Activated T-helper 1 cell treated with anti-CD3 and anti-CD28 coated beads, Interleukin-2, amount 50 U/mL, for 16 hours (primary cell): ENCODE data around the gene PCDH9.

Experiments used
- DNase-seq, 2 donors: peaks; one replicate each; pipeline ENCODE4 v3.0.0-alpha.2; 2020; ENCODE audit warnings: low read depth in 1 of 2, low spot score in 1 of 2

Gene PCDH9

DNA sequence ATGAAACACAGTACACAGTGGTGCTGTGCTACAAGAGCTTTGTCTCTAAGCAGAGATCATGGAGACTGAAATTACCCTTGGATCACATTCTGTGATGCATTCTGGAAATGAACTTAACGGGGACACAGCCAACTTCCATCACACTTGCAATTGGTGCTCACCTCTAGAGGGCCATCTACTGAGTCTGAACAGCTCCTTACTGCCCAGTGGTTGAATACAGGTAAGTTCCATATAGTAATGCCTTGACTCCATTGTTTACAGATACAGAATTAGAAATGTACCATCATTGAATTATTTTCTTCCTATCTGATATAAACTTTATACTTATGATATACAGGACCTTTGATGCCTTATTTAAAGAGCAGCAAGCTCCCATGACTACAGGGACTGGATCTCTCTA is 686.4 kb downstream of the PCDH9 start:
- DNase-seq, result no peak

DNA sequence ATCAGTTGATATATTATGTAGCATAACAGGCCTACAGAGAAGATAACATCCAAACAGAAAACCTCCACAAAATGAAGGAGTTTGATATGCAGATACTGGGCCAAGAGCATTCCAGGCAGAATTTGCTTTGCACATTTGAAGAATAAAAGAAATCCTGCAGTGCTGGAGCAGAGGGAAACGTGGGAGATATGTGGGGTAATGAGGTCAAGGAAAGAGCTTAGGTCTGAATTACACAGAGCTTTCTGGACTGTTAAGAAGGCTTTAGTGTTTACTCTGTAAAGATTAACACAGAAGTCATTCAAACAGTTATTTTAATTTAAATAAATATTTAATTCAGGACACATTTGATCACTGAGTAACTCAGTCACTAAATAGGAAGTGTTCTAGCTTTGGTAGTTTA is 692.7 kb downstream of the PCDH9 start:
- no peak for DNase-seq

DNA sequence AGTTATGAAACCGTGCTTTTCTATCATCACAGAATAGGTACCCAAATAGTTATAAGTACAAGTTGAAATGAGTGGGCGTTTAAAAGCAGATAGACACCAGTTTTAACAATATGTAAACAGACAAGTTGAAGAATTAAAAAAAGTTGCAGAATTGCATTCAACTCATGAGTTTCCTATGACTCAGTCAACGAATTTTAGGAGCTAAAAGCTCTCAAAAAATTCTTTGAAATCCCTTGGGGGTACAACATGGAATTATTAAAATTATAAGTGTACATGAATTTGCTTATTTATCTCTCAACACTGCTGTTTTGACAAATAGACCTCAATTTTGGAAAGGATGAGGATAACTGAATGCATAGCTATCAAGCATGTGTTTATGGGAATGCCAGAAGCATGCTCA is 693.4 kb downstream of the PCDH9 start:
- DNase-seq, result no peak

DNA sequence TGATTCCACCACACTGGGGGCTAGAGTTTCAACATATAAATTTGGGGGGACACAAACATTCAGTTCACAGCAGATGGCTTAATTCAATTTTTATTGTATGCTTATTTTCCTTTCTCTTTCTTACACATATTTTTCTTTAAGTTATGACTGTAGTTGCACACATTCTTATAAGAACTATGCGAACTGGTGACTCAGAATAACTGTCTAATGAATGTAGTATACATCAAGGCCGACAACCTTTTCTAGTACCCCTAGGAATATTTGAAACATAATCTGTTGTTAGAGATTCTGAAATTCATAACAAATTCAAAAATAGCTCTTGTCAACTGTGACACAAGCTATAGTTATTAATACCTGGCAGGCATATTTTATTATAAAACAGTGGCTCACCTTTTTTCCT is 695.6 kb downstream of the PCDH9 start:
- DNase-seq, result no peak

DNA sequence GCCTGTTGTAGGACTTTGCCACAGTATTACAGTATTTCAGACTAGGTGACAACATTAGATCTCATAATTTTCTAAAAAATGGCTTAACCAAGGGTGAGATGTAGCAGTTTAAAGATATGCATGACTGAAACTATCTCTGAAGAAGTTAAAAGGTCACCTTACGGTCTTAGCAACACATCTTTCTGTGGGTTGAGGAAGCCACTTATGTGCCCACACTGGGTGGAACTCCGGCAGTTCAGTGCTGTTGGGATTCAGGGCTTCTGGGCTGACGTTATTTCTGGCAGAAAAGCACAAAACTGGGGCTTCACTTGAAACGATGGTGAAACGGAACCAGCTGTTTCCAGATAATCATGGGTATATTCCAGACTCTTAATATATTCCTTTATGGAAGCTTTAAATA is 697.3 kb downstream of the PCDH9 start:
- DNase-seq, result no peak

DNA sequence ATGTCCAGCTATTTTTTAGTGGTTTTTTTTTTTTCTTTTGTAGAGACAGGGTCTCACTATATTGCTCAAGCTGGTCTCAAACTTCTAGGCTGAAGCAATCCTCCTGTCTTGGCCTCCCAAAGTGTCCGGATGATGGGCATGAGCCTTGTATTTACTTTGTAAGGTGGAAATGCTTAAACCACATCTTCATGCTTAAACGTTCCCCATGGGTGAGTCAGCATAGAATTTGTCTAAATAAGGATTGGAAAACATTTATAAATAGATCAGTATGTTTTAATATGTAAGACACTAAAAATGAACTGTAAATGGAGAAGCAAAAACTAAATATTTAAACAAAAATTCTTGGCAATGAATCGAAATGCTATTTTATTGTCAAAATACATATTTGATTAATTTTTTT is 698.0 kb downstream of the PCDH9 start:
- DNase-seq, result no peak

DNA sequence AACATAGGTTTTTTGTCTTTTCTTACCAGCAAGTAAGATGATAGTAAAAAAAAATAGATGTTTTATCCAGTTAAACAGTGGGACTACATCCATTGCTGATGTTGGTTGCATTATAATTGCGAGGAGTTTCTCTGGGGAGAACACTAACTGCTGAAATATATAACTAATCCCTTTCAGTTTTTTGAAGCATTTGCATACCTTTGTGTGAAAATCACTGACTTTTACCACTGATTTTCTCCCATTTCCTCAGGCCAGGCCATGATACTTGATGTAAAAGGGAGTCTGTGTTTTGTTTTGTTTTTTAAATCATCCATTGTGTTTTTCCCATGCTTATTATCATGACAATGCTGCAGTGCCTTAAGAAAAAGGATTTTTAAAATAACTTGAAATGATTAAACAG is 699.5 kb downstream of the PCDH9 start:
- DNase-seq, result no peak

DNA sequence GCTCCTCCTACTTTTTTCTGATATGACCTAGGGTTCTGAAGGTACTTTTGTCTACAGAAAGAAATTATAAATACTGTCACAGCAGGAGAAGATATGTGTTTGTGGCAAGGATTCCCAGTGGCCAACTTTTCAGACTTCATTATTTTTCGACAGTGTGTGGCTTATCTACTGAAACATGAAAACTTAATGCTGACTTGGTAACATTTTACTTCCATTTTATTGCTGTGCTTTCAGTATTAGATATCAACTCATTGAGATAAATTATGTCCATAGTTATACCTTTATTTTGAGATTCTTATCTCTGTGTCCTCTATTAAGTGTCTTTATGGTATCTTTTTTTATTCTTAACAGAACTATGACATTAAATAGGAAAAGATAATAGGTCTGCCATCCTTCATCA is 700.0 kb downstream of the PCDH9 start:
- no peak for DNase-seq

DNA sequence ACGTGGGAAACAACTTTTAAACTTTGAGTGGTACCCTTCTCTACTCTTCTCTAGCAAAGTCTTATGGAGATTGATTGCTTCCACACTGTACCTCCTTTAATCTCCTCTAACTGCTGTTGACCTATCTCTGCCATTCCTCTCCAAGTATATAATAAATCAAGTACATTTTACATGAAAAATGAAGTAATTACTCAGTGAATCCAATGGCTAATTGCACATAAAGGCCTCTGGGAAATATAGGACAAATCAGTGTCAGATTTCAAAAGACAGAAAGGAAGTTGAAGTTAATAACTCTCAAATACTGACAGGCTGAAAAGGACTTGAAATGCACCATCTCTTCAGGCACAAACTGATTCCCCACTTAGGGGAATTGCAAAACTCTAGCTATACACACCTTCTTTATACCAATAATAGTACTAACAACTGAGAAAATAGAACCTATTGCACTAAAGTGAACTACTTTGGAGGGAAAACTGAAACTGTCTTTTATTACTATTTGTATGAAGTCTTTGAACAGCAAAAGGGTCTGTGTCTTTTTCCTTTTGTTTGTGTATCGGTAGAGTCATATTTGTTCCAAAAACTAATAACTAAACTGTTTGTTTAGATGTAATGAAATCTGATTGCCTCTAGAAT is 701.1 kb downstream of the PCDH9 start:
- no peak for DNase-seq

DNA sequence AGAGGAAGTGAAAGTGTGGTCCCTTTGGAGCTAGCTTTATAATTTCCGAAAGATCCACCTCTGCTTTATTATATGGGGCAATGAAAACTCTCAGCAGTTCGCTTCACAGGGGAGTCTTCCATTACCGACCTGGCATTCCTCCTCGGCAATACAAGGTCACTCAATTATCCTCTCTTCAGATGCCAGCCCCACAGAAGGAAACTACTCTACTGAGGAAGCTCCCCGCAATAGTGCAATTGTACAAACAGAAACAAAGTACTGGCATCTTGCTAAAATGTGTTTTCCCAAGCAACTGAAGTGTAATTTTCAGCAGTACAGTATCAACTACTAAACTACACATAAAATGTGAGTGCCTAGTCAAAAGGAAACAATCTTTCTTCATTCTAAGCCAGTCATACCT is 702.0 kb downstream of the PCDH9 start:
- DNase-seq, result no peak

DNA sequence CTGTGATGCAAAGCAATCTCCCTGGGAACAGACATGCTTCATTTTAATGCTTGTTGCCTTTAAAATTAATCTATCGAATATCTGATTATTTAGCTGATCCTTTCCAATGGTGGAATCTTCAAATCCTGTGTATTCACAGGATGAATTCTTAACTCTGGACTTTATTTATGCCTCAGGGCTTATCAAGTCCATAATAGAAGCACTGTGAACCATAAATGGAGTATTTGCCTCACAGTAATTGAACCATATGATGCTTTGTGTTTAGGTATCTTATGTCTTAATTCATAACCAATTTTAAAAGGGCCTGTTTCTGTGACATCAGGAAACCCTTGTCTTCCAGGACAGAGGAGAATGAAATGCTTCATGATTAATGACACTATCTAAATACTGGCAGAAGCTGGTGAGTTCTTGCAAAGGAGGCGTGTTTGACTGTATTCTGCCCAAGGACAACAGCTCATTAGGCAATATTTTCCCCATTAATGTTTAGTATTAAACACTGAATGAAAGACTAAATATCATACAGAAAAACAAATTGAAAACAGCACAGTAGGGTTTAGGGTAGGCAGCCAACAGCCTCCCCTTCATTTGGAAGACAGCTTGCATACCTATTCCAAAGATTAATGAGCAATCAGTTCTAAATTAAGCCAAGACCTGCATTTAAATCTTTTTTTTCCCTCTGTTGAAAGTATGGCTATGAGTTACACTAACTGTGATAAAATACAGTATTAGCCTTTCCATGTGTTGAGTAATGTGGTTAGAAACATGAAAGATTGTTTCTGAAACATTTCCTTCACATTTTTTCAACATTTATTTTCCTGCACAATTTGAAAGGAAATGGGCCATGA is 709.4 kb downstream of the PCDH9 start:
- DNase-seq, result no peak

DNA sequence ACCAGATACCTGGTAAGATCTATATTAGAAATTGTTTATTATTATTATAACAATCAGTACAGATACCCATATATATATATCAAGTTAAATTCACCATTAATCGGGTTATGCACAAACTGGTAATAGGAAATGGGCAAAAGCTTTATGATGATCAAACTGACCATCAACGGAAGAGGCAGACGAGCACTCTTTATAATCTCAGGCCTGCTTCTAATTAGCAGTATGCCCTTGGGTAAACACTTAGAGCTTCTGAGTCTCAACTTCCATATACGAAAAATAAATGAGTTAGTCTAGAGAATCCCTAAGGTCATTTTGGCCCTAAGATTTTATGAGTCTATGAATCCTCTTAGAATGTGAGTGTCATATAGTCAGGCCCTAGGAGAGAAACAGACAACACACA is 710.9 kb downstream of the PCDH9 start:
- no peak for DNase-seq

DNA sequence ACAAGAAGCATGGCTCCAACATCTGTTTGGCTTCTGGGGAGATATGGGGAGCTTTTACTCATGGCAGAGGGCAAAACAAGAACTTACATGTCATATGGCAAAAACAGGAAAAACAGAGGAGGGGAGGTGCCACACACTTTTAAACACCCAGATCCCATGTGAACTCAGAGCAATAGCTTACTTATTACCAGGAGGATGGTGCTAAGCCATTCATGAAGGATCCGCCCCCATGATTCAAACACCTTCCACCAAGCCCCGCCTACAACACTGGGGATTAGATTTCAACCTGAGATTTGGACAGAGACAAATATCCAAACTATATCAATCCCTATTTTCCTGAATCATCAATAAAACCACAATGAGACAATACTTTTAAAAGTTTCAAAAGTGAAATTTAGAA is 712.1 kb downstream of the PCDH9 start:
- no peak for DNase-seq

DNA sequence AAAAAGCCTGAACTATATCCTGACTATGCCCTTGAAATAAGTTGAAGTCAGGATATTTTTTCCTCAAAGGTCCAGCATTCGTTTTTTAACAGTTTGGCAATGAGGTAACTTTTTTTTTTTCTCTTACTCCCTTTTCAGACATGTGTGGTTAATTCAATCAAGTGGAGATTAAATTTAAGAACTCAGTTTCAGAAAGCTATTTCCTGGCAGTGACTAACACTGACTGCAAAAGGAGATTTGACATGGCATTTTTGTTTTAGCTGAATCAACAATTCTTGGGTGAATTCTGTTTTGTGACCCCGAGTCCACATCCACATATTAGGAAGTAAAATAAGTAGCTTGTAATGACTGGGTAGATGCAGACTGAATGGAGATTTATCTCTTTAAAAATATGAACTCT is 716.4 kb downstream of the PCDH9 start:
- DNase-seq, result no peak

DNA sequence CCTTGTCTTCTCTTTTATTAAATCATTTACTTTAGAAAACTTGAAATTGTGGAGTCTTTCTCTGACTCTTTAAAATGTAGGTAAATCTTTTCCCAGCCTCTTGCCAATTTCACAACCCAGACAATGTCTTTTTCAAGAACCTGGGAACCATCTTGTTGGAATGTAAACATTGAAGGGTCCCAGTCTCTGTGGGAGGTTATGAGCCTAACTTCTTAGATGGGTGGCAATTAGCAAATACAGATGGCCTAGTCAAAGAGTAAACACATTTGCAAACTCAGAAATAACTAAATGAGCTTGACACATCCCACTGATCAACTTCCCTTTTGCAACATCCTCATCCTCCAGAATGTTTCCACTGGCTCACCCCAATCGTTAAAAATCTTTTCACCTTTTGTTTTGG is 721.0 kb downstream of the PCDH9 start:
- no peak for DNase-seq

DNA sequence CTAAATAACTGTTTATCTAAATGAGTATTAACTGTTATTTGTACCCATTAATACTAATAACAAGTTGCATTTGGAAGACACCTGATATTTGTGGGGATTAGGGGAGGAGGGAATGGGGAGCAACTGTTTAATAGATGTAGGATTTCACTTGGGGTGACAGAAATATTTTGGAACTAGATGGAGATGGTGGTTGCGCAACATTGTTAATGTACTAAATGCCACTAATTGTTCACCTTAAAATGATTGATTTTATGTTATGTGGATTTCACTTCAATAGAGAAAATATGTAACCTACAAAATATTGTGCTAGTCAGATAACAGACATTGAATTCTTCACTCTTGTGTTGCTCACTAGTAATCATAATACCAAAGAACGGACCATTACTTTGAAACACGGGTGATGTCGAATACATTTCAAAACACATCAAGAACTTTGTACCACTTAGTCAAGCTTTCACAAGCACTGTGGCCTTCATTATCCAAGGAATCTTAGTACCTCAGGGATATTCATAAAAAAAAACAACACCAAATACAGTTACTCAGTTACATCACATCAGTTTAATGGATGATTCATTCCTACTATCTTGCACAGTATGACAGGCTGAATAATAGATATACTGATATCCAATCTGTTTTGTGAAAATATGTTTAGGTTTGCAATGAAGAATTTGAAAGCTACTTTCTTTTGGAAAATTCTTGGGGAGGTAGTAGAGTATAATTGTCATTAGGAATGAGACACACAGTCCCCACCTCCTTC is 721.8 kb downstream of the PCDH9 start:
- no peak for DNase-seq

DNA sequence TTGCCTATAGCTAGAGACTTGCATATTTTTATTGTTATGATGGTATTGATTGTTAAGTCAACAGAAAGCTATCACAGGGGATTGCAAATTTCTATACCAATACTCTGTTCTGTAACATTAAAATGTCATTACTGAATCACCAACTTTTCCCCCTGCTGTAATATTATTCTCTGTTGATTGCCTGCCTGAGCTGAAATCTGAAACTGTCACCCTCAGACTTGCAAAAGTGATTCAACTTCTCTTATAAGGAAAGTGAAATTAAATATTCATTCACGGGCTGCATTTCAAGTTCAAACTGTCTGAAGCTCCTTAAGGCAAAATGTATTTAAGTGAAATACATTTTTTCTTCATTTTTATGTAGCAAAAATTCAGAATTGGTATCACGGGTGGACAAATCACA is 723.2 kb downstream of the PCDH9 start:
- DNase-seq, result no peak

DNA sequence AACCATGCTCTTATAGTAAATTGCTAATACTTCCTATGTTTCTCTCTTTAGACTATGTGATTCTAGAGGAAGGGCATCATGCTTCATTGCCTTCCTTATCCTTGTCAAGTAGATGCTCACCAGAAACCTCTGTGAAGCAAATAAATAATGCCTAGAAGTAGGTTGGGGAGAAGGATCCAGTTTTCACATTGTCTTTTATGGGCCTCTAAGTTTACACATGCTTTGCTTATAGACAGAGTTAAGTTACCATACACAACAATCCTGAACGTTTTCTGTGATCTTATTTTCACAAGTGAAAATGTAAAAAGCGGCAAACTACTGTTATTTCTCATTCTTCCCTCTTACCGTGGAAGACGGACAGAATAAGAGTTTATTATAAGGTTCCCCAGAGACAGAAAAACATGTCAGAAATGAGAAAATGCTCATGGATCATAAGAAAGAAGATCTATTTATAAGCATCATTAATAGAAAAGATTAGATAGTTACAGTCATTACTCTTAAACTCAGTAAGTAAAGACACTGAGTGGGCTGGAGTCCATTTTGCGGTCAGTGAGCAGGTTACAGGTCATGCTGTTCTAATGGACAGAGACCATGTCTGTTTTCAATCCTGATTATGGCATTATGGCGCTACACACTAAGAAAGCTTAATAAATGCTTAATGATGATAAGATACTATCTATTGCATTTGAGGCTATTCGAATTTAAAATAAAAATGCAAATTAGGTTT is 723.9 kb downstream of the PCDH9 start:
- DNase-seq, result no peak

DNA sequence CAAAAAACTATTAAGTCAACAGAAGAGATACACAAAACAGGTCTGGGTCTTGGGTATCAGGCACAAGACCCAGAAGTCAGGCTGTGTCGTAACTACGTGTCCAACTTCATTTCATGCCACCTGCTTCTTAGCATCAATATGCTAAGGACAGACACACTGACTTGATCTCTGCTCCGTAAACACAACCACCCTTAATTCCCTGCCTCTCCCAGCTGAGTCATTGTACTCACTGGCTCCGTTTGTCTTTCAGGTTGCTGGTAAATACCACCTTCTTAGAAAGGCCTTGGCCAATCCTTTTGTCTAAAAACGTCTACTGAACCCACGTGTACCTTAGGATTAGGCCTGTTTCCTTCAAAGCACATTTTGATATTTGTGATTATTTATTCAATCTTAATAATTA is 726.2 kb downstream of the PCDH9 start:
- DNase-seq, result no peak

DNA sequence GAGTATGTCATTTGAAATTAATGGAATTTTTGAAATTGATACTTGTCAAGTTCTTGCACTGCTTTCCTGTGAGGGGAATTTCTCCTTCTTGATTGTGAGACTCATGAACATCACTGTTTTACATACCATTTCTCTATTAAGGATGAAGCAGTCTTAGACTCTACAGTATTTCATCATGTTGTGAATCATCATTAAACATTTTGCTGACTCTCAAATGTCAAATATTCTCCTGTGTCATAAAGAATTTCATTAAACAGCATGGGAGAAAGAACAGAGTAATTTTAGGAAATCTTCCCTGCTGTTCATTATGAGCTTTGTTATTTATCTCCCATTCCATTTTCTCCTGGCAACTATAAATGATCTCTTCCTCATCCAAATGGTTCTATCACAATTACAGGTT is 729.0 kb downstream of the PCDH9 start:
- DNase-seq, result no peak

DNA sequence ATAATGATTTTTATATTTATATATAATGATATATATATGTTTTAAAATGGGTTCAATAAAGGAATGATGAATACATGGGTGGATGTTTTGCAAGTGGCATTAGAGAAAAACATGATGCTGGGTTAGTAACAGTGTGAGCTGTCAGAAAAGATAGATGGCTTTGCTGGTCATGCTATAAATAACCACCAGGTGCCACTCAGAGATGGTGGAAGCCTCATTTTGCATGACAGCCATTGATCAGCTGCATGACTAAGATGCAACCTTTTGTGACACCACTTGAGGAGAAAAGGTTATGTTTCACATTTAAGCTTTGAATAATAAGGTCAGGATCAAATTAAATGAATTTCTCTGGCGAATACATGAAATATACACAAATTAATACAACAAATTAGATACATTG is 737.7 kb downstream of the PCDH9 start:
- DNase-seq, result no peak

DNA sequence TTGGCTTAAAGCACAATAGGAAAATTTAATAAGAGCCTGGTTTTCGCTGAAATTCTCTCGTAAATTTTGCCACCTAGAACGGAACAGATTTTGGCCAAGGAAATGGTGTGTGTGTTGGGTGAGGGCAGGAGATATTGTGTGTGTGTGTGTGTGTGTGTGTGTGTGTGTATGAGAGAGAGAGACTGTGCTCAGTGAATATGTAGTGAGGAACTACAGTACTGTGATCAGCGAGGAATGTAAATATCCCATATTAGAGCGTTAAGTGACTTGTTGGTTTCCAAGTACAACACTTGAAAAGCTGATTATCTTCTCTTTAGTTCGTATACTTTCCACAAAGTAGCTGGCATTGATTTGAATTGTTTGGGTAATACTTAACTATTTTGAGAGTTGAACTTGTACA is 738.9 kb downstream of the PCDH9 start:
- no peak for DNase-seq
